Activated CD8-positive, alpha-beta memory T cell treated with anti-CD3 and anti-CD28 coated beads, Interleukin-2, amount 50 U/mL, for 24 hours (primary cell): ENCODE results near the gene CYB5A.

Experiments used
- DNase-seq: peaks from one replicate; pipeline ENCODE4 v3.0.0-alpha.2; 2020; ENCODE audit errors: extremely low read depth

CYB5A gene

GRCh38 chr18:74248189-74248588, 43.6 kb downstream of the CYB5A start:
- DNase-seq, result no peak

DNA sequence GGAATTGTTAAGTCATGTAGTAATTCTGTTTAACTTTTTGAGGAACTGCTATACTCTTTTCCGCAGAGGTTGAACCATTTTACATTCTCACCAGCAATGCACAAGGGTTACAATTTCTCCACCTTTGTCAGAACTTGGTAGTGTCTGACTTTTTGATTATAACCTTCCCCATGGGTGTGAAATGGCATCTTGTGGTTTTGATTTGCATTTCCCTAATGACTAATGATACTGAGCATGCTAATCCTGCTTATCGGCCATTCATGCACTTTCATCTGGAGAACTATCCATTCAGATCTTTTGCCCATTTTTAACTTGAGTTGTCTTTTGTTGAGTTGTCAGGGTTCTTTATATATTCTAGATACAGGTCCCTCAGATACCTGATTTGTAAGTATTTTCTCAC, 47.2 kb downstream of the CYB5A start:
- no peak for DNase-seq

DNA sequence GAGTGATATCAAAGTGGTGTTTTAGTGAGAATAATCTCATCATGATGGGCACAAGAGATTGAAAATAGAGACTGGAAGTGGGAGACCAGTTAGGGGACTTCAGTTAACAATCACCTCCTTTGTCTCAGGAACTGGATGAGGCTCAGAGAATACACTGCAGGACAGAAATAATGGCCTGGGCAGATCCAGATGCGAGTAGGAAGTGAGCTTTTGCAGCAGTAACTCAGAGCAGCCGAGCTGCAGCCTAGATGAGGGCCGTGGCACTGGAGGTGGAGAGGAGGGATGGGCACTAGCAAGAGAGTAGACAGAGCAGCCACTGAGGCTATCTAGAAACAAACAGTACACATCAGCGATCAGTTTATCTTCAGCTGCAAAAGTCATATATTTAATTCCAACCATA, 48.6 kb downstream of the CYB5A start:
- DNase-seq, result no peak

DNA sequence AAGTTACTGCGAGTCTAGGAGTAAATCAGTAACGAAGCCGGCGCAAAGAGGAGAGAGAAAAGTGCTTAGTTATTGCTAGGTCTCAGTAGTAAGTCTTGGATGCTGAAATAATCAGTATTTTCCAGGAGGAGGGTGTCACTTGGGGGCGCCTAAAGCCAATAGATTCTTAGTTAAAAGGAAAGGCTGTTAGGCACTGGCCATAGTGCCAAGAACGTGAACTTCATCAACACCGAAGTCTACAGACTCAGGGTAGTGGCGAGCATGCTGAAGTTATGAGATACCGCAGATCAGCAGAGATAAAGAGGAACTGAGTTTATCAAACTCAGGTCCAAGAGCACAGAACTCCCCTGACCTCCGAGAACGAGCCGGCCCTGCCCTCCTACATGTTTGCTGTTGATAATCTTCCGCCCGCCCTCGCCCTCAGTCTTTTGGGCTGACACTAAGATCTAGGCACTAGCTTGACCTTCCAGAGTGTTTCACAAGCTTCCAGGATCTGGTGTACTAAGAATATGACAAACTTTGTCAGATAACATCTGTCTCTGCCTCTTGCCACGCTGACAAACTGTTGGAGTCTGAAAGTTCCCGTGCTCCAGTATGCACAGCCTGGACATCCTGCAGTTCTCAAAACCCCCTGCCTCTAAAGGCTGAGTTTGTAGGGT, 49.2 kb downstream of the CYB5A start:
- no peak for DNase-seq

- DNase-seq, result no peak
Measured at GRCh38 chr18:74241970-74242369, 49.8 kb downstream of the CYB5A start.

DNA sequence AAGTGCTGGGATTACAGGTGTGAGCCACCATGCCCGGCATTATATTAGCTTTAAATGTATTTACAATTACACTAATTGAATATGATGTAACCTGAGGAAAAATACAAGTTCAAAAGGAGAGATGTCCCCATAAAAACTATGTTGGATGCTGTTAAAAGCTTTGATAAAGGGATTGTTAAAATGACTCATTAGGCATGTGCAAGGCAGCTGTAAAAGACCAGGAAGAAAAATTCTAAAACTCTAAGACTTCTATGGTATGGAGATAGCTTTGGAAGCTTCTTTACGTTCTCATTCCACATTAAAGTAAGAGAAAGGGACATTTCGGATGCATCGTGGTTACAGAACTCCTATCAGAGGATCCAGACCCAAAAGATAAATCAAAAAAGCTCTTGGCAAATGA, 50.3 kb downstream of the CYB5A start:
- DNase-seq, result no peak

DNA sequence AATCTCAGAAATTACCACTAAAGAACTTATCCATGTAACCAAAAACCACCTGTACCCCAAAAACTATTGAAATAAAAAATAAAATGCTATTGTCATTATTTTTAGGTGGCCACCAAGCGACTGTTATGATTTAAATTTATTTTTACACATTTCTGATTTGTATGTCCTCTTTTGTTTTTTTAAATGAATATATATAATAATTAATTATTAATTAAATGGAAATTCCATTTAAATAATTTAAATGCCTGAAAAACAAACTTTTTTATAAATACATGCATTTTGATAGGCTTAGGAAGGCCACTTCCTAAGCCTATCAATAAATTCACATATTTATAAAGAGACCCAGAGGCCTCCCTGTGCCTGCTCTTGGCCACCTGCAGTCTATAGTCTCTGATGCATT, 52.2 kb downstream of the CYB5A start:
- DNase-seq, result no peak

GRCh38 chr18:74234326-74235171, 57.2 kb downstream of the CYB5A start:
- DNase-seq, result no peak

DNA sequence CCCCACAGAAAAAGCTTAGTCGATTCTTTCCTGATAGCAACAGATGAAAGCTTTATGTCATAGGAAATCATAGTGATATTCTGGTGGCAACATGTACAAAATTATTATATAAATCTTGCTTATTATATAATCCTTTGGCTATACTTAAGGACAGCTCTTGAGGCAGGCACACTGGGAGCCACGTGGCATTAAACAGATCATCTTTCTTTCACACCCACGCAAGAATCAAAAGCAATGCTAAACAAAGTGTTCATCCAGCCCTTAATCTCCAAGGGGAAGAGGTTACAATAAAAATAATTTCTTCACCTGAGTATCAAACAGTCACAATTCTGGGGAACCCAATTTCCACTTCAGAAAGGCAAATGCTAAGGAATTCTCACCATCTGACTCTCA, 57.8 kb downstream of the CYB5A start:
- no peak for DNase-seq

GRCh38 chr18:74230922-74231714, 60.6 kb downstream of the CYB5A start:
- DNase-seq, result no peak

DNA sequence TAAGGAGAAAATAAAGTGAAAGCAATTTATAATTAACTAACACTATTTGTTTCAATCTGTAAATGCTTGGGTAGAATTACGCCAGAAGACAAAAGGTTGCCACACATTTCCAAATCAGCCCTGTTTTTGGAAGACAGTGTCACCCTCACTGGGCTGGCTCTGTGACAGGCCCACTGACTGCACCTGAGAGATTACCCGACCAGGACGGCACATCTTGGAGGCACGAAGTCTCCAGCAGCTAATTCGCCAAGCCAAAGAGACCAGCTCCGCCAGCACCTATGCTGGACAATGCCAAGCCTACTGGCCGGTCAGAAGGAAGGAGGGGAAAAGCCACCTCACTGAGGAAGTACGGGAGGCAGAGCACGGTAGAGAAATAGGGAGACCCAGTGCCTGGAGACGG, 61.9 kb downstream of the CYB5A start:
- no peak for DNase-seq

DNA sequence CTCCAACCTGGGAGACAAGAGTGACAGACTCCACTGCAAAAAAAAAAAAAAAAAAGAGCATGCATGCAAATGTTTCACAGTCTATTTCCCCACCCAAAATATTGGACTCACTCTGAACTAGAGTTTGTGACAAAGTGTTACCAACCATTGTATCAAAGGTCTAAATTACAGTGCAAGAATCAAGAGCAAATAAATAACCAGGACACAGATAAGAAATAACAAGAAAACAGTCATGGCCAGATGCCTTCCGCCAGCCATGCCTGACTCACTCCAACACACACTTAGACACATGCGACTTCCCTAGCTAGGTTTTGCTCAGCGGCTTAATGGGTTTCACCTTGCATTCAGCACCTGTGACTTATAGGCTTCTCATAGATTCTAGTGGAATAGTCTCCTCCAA, 62.8 kb downstream of the CYB5A start:
- DNase-seq, result no peak

- DNase-seq, result no peak
Measured at GRCh38 chr18:74228312-74228711, 63.5 kb downstream of the CYB5A start.

DNA sequence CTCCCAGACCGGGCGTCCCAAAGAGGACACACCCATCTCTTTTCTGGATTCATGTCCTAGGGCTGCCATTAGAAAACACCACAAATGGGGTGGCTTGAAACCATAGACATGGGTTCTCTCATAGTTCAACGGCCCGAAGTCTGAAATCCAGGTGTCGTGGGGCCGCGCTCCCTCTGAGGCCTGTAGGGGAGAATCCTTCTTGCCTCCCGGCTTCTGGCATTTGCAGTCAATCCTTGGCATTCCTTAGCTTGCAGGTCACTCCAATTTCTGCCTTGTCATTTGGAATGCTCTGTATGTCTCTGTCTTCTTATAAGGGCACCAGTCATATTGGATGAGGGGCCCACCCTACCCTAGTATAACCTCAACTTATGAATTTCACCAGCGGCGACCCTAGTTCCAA, 65.1 kb downstream of the CYB5A start:
- DNase-seq, result no peak

DNA sequence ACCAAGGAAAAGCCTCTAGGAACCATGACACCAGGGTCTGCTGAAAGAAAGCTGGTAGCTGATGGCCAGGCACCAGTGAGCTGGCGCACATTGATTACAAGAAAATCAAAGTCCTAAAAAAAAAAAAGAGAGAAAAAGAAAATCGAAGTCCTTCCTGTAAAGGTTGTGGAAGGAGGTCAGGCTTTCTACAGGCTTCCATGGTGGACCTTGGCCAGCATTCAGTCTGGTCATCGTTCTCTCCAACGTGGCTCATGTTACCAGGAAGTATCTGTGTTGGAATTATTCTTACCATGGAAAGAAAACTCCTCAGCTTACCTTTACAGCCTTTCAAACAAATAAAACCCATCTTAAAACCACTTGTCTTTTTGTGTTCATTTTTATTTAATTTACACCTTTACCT, 65.6 kb downstream of the CYB5A start:
- no peak for DNase-seq

GRCh38 chr18:74225193-74225840, 66.4 kb downstream of the CYB5A start:
- DNase-seq, result no peak

DNA sequence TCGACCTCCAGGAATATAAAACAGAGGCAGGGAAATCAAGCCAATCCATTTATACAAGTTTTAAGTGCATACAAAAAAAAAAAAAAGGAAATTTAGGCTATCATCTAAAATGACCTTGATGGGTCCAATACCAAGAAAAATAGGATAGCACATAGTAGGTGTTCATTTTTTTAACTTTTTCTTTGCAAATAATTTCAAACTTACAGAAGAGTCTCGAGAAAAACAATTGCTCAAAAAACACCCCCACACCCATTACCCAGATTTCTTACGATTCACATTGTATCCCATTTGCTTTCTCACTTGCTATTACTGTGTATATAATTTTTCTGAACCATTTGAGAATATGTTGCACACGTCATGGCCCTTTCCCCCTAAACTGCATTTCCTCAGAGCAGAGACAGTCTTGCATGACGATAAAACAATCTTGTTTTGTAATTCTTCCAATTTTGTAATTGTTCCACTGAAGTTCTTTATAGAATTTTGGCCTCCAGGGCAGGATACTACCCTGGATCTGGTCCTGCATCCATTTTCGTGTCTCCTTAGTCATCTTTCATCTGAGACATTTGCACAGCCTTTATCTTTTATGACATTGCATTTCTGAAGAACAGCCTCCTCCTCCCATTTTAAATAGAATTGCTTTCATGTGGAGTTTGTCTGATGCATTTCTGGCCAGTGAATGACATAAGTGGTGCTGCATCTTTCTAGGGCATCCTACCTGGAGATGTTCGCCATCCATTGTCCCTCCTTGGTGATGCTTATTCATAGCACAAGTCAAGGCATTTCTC, 68.9 kb downstream of the CYB5A start:
- DNase-seq, result no peak

DNA sequence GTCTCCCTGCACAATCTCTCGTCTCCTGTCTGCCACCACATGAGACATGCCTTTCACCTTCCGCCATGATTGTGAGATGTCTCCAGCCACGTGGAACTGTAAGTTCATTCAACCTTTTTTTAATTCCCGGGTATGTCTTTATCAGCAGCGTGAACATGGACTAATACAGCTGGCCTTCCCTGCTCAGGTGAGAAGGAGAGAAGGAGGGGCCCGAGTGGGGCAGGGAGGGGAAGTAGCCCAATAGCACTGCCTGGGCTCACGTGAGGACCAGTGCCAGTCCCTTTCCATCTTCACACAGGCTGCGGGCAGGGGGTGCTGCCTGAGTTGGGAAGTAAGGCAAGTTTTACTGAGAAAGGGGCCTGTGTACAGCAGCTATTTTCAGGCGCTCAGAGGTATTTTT, 70.7 kb downstream of the CYB5A start:
- no peak for DNase-seq

DNA sequence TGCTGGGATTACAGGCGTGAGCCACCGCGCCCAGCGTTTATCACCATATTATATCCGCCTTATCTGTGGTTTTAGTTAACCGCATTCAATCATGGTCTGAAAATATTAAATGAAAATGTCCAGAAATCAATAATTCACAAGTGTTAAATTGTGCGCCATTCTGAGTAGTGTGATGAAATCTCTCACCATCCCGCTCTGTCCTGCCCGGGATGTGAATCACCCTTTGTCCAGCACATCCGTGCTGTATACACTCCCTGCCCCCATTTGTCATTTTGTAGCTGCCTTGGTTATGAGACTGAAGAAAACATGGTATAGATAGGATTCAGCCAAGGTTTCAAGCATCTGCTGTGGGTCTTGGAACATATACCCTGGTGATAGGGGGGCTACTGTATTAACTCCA, 72.7 kb downstream of the CYB5A start:
- no peak for DNase-seq

GRCh38 chr18:74217476-74218143, 74.2 kb downstream of the CYB5A start:
- DNase-seq, result no peak

DNA sequence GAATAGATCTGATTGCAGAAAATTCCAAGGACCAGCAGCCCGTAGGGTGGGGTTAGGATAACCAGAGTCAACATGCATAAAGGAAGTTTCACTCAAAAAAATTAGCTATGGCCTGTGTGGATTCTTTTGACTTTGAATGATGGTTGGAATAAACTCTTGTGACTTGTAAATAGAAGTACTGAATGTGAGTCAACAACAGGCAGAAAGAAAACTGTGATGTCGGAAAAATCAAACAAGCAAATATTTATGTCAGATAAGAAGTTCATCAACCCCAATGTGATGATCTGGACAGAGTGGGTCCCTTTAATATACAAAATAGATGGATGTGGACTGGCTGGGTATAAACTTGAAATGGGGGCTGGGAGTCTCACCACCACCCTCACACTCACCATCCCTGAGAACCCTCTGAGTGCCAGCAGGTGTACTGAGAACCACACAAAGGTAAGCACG, 75.1 kb downstream of the CYB5A start:
- DNase-seq, result no peak
